22Rv1 (cell line): ENCODE data around the gene VWA1.
"Not testable (repeated sequence)": the region's sequence is repeated elsewhere in the genome, so short reads cannot be mapped to it uniquely, and the experiment has no call there.

Experiments used
- H3K27ac ChIP-seq: fragments of 450-650 bp; 2 replicates; pipeline ENCODE4 v1.5.1; 2017
- CTCF ChIP-seq: fragments of 450-650 bp; IDR thresholded peaks from 2 replicates; pipeline ENCODE4 v1.5.1; 2017; ENCODE audit warnings: mild to moderate bottlenecking
- ZFX ChIP-seq: fragments of 450-650 bp; IDR thresholded peaks from 2 replicates; pipeline ENCODE4 v1.6.1; 2017; ENCODE audit warnings: antibody characterized with exemption, borderline replicate concordance

Gene VWA1

DNA sequence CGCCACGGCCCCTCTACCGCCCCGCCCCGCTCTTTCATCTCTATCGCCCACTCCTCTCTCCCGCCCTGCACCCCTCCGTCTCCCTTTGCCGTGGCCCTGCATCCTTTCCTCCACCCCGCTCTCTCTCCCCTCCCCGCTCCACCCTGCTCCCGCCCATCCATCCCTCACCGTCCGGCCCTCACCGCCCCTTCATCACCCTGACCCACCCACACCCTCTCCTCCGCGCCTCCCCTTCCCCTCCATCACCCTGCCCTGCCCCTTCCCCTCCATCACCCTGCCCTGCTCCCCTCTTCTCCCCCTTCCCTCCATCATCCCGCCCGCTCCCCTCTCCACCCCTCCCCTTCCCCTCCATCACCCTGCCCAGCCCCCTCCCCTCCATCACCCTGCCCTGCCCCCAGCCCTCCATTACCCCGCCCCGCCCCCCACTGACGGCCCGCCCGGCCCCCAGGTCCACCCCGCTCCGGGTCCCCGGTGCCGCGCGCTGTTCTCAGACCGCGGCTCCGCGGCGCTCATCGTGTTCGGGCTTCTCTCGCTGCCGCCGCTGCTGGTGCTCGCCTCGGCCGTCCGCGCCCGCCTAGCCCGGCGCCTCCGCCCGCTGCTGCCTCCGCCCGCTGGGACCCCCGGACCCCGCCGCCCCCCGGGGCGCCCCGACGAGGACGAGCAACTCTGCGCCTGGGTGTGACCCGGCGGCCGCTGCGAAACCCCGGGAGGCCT is 8.2 kb upstream of the VWA1 start:
- H3K27ac ChIP-seq, result no peak overlapping the region
- TF ChIP-seq CTCF (no peak), ZFX (no peak)

DNA sequence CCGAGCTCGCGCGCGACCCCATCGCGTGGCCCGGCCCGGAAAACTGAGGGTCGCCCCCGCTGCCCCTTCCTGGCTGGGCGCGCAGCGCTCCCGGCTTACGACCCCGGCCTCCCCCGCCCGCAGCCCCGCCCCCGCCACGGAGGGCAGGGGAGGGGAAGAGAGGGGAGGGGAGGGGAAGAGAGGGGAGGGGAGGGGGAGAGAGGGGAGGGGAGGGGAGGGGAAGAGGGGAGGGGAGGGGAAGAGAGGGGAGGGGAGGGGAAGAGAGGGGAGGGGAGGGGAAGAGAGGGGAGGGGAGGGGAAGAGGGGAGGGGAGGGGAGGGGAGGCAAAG is 7.7 kb upstream of the VWA1 start:
- no peak for TF ChIP-seq CTCF
- TF ChIP-seq ZFX, result no peak
- no peak overlapping the region for H3K27ac ChIP-seq

DNA sequence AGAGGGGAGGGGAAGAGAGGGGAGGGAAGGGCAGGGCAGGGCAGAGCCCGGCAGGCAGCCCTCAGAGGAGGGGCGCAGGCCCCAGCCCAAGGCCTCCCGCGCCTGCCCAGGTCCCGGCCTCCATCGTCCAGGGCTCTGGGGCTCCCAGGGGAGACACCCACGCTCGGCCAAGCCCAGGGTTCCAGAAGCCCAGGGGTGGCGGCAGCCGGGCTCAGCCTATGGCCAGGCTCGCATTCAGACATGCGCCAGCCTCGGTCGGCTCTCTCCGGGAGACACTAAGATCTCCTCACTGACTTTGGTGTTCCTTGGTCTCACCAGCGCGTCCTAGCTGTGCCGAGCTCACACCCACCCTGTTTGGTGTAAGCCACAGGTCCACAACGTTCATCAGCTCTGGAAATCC is 7.3 kb upstream of the VWA1 start:
- no peak overlapping the region for H3K27ac ChIP-seq
- no peak for TF ChIP-seq ZFX
- no peak for TF ChIP-seq CTCF

DNA sequence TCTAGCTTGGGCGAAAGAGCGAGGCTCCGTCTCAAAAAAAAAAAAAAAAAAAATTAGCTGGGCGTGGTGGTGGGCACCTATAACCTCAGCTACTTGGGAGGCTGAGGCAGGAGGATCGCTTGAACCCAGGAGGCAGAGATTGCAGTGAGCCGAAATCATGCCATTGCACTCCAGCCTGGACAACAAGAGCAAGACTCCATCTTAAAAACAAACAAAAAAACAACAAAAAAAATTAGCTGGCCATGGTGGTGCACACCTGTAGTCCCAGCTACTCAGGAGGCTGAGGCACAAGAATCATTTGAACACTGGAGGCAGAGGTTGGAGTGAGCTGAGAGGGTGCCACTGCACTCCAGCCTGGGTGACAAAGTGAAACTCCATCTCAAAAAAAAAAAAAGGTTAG is 6.5 kb upstream of the VWA1 start:
- not testable (repeated sequence) for H3K27ac ChIP-seq

GRCh38 chr1:1429671-1430073 is 5.8 kb upstream of the VWA1 start:
- H3K27ac ChIP-seq, result no peak overlapping the region
- no peak for TF ChIP-seq ZFX

GRCh38 chr1:1430114-1430982 is 5.1 kb upstream of the VWA1 start:
- TF ChIP-seq CTCF (no peak), ZFX (no peak)
- no peak overlapping the region for H3K27ac ChIP-seq

DNA sequence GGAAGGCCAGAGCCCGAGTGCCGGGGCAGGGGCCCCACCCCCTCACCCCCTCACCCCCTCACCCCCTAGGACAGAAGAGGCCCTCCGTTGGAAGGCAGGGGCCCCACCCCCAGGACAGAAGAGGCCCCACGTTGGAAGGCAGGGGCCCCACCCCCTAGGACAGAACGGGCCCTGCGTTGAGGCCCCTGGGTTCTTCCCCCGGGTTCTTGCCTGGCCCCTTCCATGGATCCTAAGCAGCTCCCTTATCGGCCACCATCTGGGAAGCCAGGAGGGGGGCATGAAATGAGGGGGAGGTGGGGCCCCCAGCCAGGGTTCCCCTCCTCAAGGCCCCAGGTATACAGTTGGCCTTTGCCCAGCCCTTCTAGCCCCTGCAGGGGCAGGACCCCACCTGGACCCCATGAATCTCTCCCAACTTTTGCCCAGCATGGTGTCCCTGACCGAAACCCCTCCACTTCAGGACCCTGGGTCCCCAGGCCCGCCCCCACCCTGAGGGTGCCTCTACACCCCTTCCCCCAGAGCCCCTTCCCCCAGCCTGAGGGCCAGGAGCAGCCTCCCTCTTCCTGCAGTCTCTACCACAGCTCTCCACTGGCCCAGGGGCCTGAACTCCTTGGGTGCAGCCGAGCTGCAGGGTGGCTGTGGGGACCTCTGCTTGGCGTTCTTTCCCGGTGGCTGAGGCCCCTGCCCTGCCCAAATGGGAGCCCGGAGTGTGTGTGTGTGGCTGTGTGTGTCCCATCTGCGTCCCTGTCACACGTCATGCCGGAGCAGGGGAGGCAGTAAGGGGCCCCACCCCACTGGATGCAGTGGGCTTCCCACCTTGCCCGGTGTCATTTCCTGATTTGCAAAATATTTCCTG is 4.3 kb upstream of the VWA1 start:
- TF ChIP-seq ZFX (no peak), CTCF (no peak)
- no peak overlapping the region for H3K27ac ChIP-seq

DNA sequence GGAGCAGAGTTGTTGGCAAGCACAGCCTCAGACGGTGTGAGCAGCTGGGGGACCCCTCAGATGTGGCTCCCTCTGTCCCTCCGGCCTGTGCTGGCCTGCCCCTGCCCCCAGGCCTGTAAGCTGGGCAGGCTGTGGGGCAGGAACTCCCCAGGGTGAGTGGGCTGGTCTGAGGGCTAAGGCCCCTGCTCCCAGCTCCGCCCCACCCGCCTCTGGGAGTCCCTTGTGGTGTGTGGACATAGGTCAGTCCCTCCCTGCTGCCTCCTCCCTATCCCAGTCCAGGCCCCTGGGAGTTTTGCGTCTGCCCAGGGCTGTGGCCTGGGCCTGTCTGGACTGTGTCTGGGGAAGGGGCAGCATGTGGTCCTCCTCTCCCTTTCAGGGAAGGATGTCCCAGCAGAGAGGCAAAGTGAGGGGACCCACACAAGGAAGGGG is 3.6 kb upstream of the VWA1 start:
- H3K27ac ChIP-seq, result no peak overlapping the region
- TF ChIP-seq ZFX (no peak), CTCF (no peak)
